SIG-M5 treated with dmso at 0.1 percent for 504 hours (cell line): ENCODE results near the gene DNAH8.
A peak's percentile ranks its signal among the peaks of the same experiment; 100 is the strongest.

Experiments
- DNase-seq: peaks from one replicate; lab custom pipeline; 2025; ENCODE audit not compliant: unreplicated experiment; lab: John Stamatoyannopoulos, UW

Gene DNAH8

GRCh38 chr6:38738261-38738660, 23.1 kb downstream of the DNAH8 start:
- DNase-seq: no peak

GRCh38 chr6:38739532-38739931, 24.4 kb downstream of the DNAH8 start:
- DNase-seq: no peak

- DNase-seq: no peak
Observed at GRCh38 chr6:38749473-38749872, 34.4 kb downstream of the DNAH8 start.

GRCh38 chr6:38750968-38751615, 36.0 kb downstream of the DNAH8 start:
- no peak for DNase-seq

- DNase-seq: no peak
Observed at GRCh38 chr6:38753707-38754106, 38.6 kb downstream of the DNAH8 start.

- peak; percentile 46 for DNase-seq
Observed at GRCh38 chr6:38755207-38755606, 40.1 kb downstream of the DNAH8 start.

- no peak for DNase-seq
Observed at GRCh38 chr6:38755874-38756273, 40.8 kb downstream of the DNAH8 start.

GRCh38 chr6:38760097-38760496, 45.0 kb downstream of the DNAH8 start:
- no peak for DNase-seq

- no peak for DNase-seq
Observed at GRCh38 chr6:38762848-38763247, 47.7 kb downstream of the DNAH8 start.

GRCh38 chr6:38767560-38767959, 52.4 kb downstream of the DNAH8 start:
- no peak for DNase-seq

GRCh38 chr6:38773338-38773737, 58.2 kb downstream of the DNAH8 start:
- DNase-seq: peak; percentile 10

- peak; percentile 58 for DNase-seq
Observed at GRCh38 chr6:38774929-38775707, 60.0 kb downstream of the DNAH8 start.

GRCh38 chr6:38775870-38776269, 60.8 kb downstream of the DNAH8 start:
- DNase-seq: peak; percentile 14

GRCh38 chr6:38776515-38776914, 61.4 kb downstream of the DNAH8 start:
- DNase-seq: no peak

GRCh38 chr6:38779310-38780062, 64.4 kb downstream of the DNAH8 start:
- no peak for DNase-seq

GRCh38 chr6:38782616-38783015, 67.5 kb downstream of the DNAH8 start:
- DNase-seq: no peak

- DNase-seq: no peak
Observed at GRCh38 chr6:38783443-38784228, 68.5 kb downstream of the DNAH8 start.

GRCh38 chr6:38784506-38785235, 69.6 kb downstream of the DNAH8 start:
- no peak for DNase-seq

GRCh38 chr6:38786486-38786885, 71.4 kb downstream of the DNAH8 start:
- no peak for DNase-seq

GRCh38 chr6:38789256-38789655, 74.1 kb downstream of the DNAH8 start:
- DNase-seq: no peak
